Ramos (cell line): ENCODE results near the gene C16orf89.
"Not testable (repeated sequence)": the region's sequence is repeated elsewhere in the genome, so short reads cannot be mapped to it uniquely, and the experiment has no call there.

Source experiments
- in situ Hi-C: fragments of 300-500 bp; cut with MboI; formaldehyde crosslinking; loops from one replicate; pipeline ENCODE4 v1.14.3; 2022; ENCODE audit warnings: low sequenced_read_pairs; ENCODE audit not compliant: unreplicated experiment

C16orf89 gene

GRCh38 chr16:5085716-5086115 is 20.0 kb upstream of the C16orf89 start:
- in situ Hi-C loops, result not testable (repeated sequence)

GRCh38 chr16:5084802-5085201 is 19.0 kb upstream of the C16orf89 start:
- in situ Hi-C loops, result not testable (repeated sequence)

GRCh38 chr16:5084099-5084731 is 18.5 kb upstream of the C16orf89 start:
- in situ Hi-C loops, result not testable (repeated sequence)

- in situ Hi-C loops, result not testable (repeated sequence)
Measured at GRCh38 chr16:5083646-5084045, 17.9 kb upstream of the C16orf89 start.

GRCh38 chr16:5080996-5081395 is 15.2 kb upstream of the C16orf89 start:
- in situ Hi-C loops, result not testable (repeated sequence)

- in situ Hi-C loops, result not testable (repeated sequence)
Measured at GRCh38 chr16:5080461-5080860, 14.7 kb upstream of the C16orf89 start.

- in situ Hi-C loops, result no loop called here
Measured at GRCh38 chr16:5078626-5079025, 12.9 kb upstream of the C16orf89 start.

GRCh38 chr16:5077304-5077703 is 11.5 kb upstream of the C16orf89 start:
- in situ Hi-C loops, result no loop called here

GRCh38 chr16:5075637-5076036 is 9.9 kb upstream of the C16orf89 start:
- in situ Hi-C loops, result no loop called here

- in situ Hi-C loops, result not testable (repeated sequence)
Measured at GRCh38 chr16:5073771-5074170, 8.0 kb upstream of the C16orf89 start.

- in situ Hi-C loops, result no loop called here
Measured at GRCh38 chr16:5073279-5073629, 7.5 kb upstream of the C16orf89 start.

GRCh38 chr16:5072334-5073278 is 6.8 kb upstream of the C16orf89 start:
- in situ Hi-C loops, result no loop called here

- in situ Hi-C loops, result no loop called here
Measured at GRCh38 chr16:5071681-5072333, 6.1 kb upstream of the C16orf89 start, which contains the start of gene ALG1. Gene ALG1 (plus strand): TSS chr16:5071843. CDS start chr16:5071850, 7 bp downstream.

GRCh38 chr16:5071341-5071680 is 5.6 kb upstream of the C16orf89 start:
- in situ Hi-C loops, result no loop called here

GRCh38 chr16:5070431-5071186 is 4.9 kb upstream of the C16orf89 start:
- in situ Hi-C loops, result no loop called here

- in situ Hi-C loops, result no loop called here
Measured at GRCh38 chr16:5069854-5070253, 4.1 kb upstream of the C16orf89 start.

- in situ Hi-C loops, result no loop called here
Measured at GRCh38 chr16:5069048-5069447, 3.3 kb upstream of the C16orf89 start.

- in situ Hi-C loops, result no loop called here
Measured at GRCh38 chr16:5066511-5066910, 755 bp upstream of the C16orf89 start.

- in situ Hi-C loops, result no loop called here
Measured at GRCh38 chr16:5065326-5065725, 430 bp downstream of the C16orf89 start.

- in situ Hi-C loops, result no loop called here
Measured at GRCh38 chr16:5064915-5065314, 841 bp downstream of the C16orf89 start.
